DND-41 (cell line): ENCODE data around the gene TMEM119.

Experiments used
- ATAC-seq: fragments of 200-7000 bp; cut with Tn5 transposase; 3 replicates; pipeline ENCODE4 v1.9.1; 2021; ENCODE audit warnings: low read depth; ENCODE audit not compliant: insufficient read depth
- DNase-seq: peaks from one replicate; pipeline ENCODE4 v3.0.0-alpha.2; 2020
- H2AFZ ChIP-seq: 2 replicates; pipeline ENCODE4 v1.6.0; 2012; ENCODE audit warnings: low read depth, low read length
- H3K27ac ChIP-seq: 2 replicates; pipeline ENCODE4 v1.5.1; 2012; ENCODE audit warnings: low read length, inconsistent platforms
- H3K27me3 ChIP-seq: fragments of 200-600 bp; sonication (generic); 2 replicates; pipeline ENCODE4 v1.6.0; 2012; ENCODE audit warnings: low read length, mild to moderate bottlenecking, inconsistent platforms; ENCODE audit not compliant: insufficient read depth, poor library complexity
- H3K36me3 ChIP-seq: 2 replicates; pipeline ENCODE4 v1.5.1; 2012; ENCODE audit warnings: low read length, inconsistent platforms; ENCODE audit not compliant: insufficient read depth
- H3K4me1 ChIP-seq: 2 replicates; pipeline ENCODE4 v1.5.1; 2012; ENCODE audit warnings: mild to moderate bottlenecking, low read length; ENCODE audit not compliant: insufficient read depth
- H3K4me2 ChIP-seq: 2 replicates; pipeline ENCODE4 v1.6.0; 2012; ENCODE audit warnings: mild to moderate bottlenecking, moderate library complexity, low read length, inconsistent platforms; ENCODE audit not compliant: insufficient read depth
- H3K4me3 ChIP-seq, 2 experiments: fragments of 200-600 bp in 1 of 2; shearing (Covaris generic) in 1 of 2; 2 replicates each; pipeline ENCODE4 v1.5.1; 2012 to 2016; ENCODE audit warnings: inconsistent platforms in 2 of 2, low read length in 2 of 2, mild to moderate bottlenecking in 2 of 2, low read depth in 1 of 2, moderate library complexity in 1 of 2
- H3K79me2 ChIP-seq: 2 replicates; pipeline ENCODE4 v1.6.0; 2012; ENCODE audit warnings: low read length, inconsistent platforms; ENCODE audit not compliant: insufficient read depth
- H3K9ac ChIP-seq: 2 replicates; pipeline ENCODE4 v1.6.0; 2012; ENCODE audit warnings: low read depth, mild to moderate bottlenecking, inconsistent platforms, low read length, moderate library complexity
- H3K9me3 ChIP-seq: 2 replicates; pipeline ENCODE4 v1.5.1; 2012; ENCODE audit warnings: low read length, moderate library complexity, mild to moderate bottlenecking, inconsistent platforms; ENCODE audit not compliant: insufficient read depth, severe bottlenecking
- H4K20me1 ChIP-seq: 2 replicates; pipeline ENCODE4 v1.6.0; 2012; ENCODE audit warnings: low read length; ENCODE audit not compliant: insufficient read depth
- EZH2 ChIP-seq: IDR thresholded peaks from 3 replicates; pipeline ENCODE4 v1.6.1; 2012; ENCODE audit warnings: borderline replicate concordance, low read depth, mild to moderate bottlenecking, moderate library complexity, low read length, inconsistent platforms; ENCODE audit not compliant: severe bottlenecking
- TF ChIP-seq, protein P1 (sequence below): IDR thresholded peaks from 2 replicates; pipeline ENCODE4 v1.5.1; 2012; ENCODE audit warnings: borderline replicate concordance, low read length, moderate library complexity, mild to moderate bottlenecking; ENCODE audit not compliant: poor library complexity, severe bottlenecking; ENCODE audit errors: extremely low read depth

The TMEM119 gene

DNA sequence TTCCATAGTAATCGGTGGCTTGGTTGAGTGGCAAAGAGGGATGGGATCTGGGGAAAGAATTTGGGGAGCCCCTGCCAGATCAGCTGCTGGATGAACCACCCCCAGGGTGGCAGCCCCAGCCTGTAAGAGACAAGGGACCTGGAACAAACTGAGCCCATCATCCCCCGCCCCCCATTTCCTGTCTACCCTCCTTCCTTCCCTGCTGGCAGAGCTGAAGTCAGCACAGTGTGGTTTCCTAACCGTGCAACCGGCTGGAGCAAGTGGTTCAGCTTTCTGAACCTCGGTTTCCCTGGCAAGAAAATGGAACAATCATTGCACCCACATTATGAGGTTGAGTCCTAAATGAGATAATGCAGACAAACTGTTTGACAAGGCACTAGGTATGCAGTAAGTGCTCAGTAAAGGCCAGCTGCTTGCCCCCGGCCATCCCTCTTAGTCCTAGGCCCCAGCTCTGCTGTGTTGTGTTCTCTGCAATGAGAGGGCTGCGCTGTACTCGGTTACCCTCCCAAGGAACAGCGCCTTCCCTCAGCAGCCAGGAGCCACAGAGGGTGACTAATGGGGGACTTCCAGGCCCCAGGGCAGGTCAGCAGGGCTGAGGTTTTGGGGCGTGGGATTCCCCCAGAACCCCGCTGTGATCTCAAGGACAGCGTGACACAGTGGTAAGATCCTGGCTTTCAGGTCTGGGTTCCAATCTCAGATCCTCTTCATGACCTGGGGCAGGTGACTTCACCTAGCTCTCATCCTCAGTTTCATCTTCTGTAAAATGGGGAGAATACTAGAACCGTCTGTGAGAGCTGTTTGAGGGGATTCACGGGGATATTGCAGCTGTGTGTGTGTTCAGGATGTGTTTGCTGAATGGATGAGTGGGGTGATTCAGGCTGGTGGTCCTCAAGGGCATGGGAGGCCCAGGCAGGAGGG lies 19.3 kb upstream of the TMEM119 start:
- H3K4me2 ChIP-seq = peak overlapping the region; percentile 29
- peaks cover 8% of the 10 kb centered on the region for H3K36me3 ChIP-seq
- H3K4me3 ChIP-seq = no peak overlapping the region
- DNase-seq (peak; percentile 88), ATAC-seq (peak; percentile 89)
- H3K9ac ChIP-seq = peak overlapping the region; percentile 27; the same call in 1 of the 2 replicates
- peaks cover 4% of the 10 kb centered on the region for H3K9me3 ChIP-seq
- no peaks in the 10 kb centered on the region for H3K27me3 ChIP-seq
- 0 out of 2 replicates have a peak, but pooled peaks cover 1% of the 10 kb centered on the region for H3K79me2 ChIP-seq
- peak overlapping the region; percentile 75 for H3K27ac ChIP-seq
- H3K4me1 ChIP-seq = peaks cover 24% of the 10 kb centered on the region
- TF ChIP-seq, protein P1, sequence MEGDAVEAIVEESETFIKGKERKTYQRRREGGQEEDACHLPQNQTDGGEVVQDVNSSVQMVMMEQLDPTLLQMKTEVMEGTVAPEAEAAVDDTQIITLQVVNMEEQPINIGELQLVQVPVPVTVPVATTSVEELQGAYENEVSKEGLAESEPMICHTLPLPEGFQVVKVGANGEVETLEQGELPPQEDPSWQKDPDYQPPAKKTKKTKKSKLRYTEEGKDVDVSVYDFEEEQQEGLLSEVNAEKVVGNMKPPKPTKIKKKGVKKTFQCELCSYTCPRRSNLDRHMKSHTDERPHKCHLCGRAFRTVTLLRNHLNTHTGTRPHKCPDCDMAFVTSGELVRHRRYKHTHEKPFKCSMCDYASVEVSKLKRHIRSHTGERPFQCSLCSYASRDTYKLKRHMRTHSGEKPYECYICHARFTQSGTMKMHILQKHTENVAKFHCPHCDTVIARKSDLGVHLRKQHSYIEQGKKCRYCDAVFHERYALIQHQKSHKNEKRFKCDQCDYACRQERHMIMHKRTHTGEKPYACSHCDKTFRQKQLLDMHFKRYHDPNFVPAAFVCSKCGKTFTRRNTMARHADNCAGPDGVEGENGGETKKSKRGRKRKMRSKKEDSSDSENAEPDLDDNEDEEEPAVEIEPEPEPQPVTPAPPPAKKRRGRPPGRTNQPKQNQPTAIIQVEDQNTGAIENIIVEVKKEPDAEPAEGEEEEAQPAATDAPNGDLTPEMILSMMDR = no peak
- no peak for TF ChIP-seq EZH2
- H2AFZ ChIP-seq = 0 out of 2 replicates have a peak overlapping the region, but pooled peaks have one; percentile 34
- no peaks in the 10 kb centered on the region for H4K20me1 ChIP-seq

DNA sequence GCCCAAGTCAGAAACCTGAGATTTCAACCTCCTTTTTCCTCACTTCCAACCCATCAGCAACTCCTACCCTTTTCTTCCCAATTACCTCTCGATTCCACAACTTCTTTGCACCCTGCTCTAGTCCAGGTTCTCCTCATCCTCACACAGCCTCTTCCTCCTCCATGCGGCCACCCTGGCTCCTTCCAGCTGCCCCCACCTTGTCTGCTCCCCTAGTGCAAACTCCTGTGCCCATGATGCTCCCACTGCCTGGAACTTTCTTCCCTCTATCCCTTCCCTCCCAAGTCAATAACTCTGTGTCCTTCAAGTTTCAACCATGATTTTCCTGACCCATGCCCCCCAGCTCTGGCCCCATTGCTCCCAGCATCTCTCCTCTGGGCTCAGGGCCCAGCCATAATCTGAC lies 18.5 kb upstream of the TMEM119 start:
- Histone ChIP-seq H3K27me3 (no peaks in the 10 kb centered on the region), H3K4me2 (no peak overlapping the region), H4K20me1 (no peaks in the 10 kb centered on the region), H3K9ac (no peak overlapping the region), H3K79me2 (no peaks in the 10 kb centered on the region), H3K4me3 (no peak overlapping the region), H2AFZ (no peak overlapping the region), H3K9me3 (peaks cover 4% of the 10 kb centered on the region), H3K27ac (peak overlapping the region; percentile 75), H3K36me3 (peaks cover 3% of the 10 kb centered on the region; the same call in 1 of the 2 replicates), H3K4me1 (peaks cover 24% of the 10 kb centered on the region)
- no peak for ATAC-seq
- no peak for DNase-seq
- no peak for TF ChIP-seq EZH2
- TF ChIP-seq, protein P1 = no peak

DNA sequence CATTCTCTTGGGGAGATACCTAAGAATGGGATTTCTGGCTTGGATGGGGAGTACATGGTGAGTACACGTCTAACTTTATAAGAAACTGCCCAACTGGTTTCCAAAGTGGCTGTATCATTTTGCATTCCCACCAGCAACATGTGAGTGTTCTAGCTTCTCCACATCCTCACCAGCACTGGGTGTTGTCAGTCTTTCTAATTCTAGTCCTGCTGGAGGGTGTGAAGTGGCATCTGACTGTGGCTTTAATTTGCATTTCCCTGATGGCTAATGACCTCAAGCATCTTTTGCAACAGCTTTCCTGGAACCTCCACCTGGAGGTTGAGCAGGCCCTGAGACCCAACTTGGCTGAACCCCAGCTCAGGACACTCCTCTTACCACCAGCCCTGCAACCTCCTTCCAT lies 18.0 kb upstream of the TMEM119 start:
- Histone ChIP-seq H2AFZ (no peak overlapping the region), H3K27ac (no peak overlapping the region), H3K36me3 (peaks cover 3% of the 10 kb centered on the region; the same call in 1 of the 2 replicates), H4K20me1 (no peaks in the 10 kb centered on the region), H3K4me2 (no peak overlapping the region), H3K4me3 (no peak overlapping the region), H3K27me3 (no peaks in the 10 kb centered on the region), H3K9me3 (peaks cover 4% of the 10 kb centered on the region), H3K4me1 (peaks cover 24% of the 10 kb centered on the region), H3K9ac (no peak overlapping the region), H3K79me2 (no peaks in the 10 kb centered on the region)
- TF ChIP-seq, protein P1 = no peak
- no peak for TF ChIP-seq EZH2
- no peak for DNase-seq
- no peak for ATAC-seq
